Muscle of leg (tissue), 11 donors: Measurements from ENCODE around the gene OR52B2. TPM values are rescaled to one million over a fixed set of nuclear protein-coding genes. Genes with fewer than 3 reads are reported as not detected.
"Not testable (repeated sequence)": the region's sequence is repeated elsewhere in the genome, so short reads cannot be mapped to it uniquely, and the experiment has no call there.

Experiments
- DNase-seq: peaks from one replicate; pipeline ENCODE4 v3.0.0; 2013
- H3K27ac ChIP-seq: one replicate; pipeline ENCODE4 v1.5.1; 2013; ENCODE audit warnings: mild to moderate bottlenecking, low read length, control low read depth
- H3K27me3 ChIP-seq: one replicate; pipeline ENCODE4 v1.6.1; 2013; ENCODE audit warnings: low read length; ENCODE audit not compliant: control insufficient read depth, insufficient read depth
- H3K36me3 ChIP-seq: one replicate; pipeline ENCODE4 v1.6.1; 2013; ENCODE audit warnings: low read length; ENCODE audit not compliant: control insufficient read depth, insufficient read depth
- H3K4me1 ChIP-seq: one replicate; pipeline ENCODE4 v1.6.1; 2013; ENCODE audit warnings: low read length; ENCODE audit not compliant: control insufficient read depth, insufficient read depth
- H3K4me3 ChIP-seq: one replicate; pipeline ENCODE4 v1.5.1; 2013; ENCODE audit warnings: low read length, control low read depth
- H3K9me3 ChIP-seq: replicated peaks from 2 replicates; pipeline ENCODE4 v1.6.1; 2013; ENCODE audit warnings: low read depth, low read length; ENCODE audit not compliant: control insufficient read depth
- WGBS: methylation state at CpG from one replicate; pipeline ENCODE4 v1.1.5; 2013; ENCODE audit warnings: missing lambda C conversion rate; ENCODE audit not compliant: insufficient coverage; 5-methylcytosine and 5-hydroxymethylcytosine counted together
- polyA plus RNA-seq, 8 donors: library from polyadenylated mRNA; unstranded; fragments of 120-200 nt; gene quantifications; one replicate each; pipeline versions ENCODE4 v1.2.1 to v1.2.3, GENCODE V29; 2013; ENCODE audit warnings: inconsistent platforms in 1 of 8, low replicate concordance in 1 of 8; ENCODE audit not compliant: insufficient read length in 8 of 8, insufficient read depth in 1 of 8
- total RNA-seq: library from RNA; stranded (reverse); fragments of 120-200 nt; gene quantifications from one replicate; pipeline ENCODE4 v1.2.4, GENCODE V29; 2013

Gene OR52B2
- total and polyA plus RNA-seq, 9 donors = 0.09 TPM; not detected in 8

GRCh38 chr11:6156628-6157359, 13.3 kb downstream of the OR52B2 start:
- H3K4me3 ChIP-seq = no peak overlapping the region
- H3K36me3 ChIP-seq = no peaks in the 10 kb centered on the region
- DNase-seq = no peak
- no peaks in the 10 kb centered on the region for H3K4me1 ChIP-seq
- H3K27ac ChIP-seq = no peak overlapping the region
- H3K9me3 ChIP-seq = no peaks in the 10 kb centered on the region
- no peaks in the 10 kb centered on the region for H3K27me3 ChIP-seq
- no CpG with 5 or more reads among the region's 7 CpGs for WGBS

- no peaks in the 10 kb centered on the region for H3K9me3 ChIP-seq
- WGBS = 90% methylated on average over 2 of the region's 2 CpGs
- H3K27me3 ChIP-seq = no peaks in the 10 kb centered on the region
- no peak overlapping the region for H3K4me3 ChIP-seq
- H3K4me1 ChIP-seq = no peaks in the 10 kb centered on the region
- H3K36me3 ChIP-seq = no peaks in the 10 kb centered on the region
- no peak for DNase-seq
- no peak overlapping the region for H3K27ac ChIP-seq
Measured at GRCh38 chr11:6152126-6152525, 18.0 kb downstream of the OR52B2 start.

GRCh38 chr11:6151117-6151516, 19.0 kb downstream of the OR52B2 start:
- Histone ChIP-seq H3K36me3 (no peaks in the 10 kb centered on the region), H3K4me3 (no peak overlapping the region), H3K27ac (no peak overlapping the region), H3K27me3 (no peaks in the 10 kb centered on the region), H3K9me3 (no peaks in the 10 kb centered on the region), H3K4me1 (no peaks in the 10 kb centered on the region)
- WGBS = no CpG with 5 or more reads among the region's 1 CpG
- DNase-seq = no peak

- H3K4me1 ChIP-seq, H3K27ac ChIP-seq, DNase-seq, H3K4me3 ChIP-seq, H3K27me3 ChIP-seq, H3K36me3 ChIP-seq, H3K9me3 ChIP-seq: not testable (repeated sequence)
- 90% methylated on average over 3 of the region's 21 CpGs for WGBS
Measured at GRCh38 chr11:6143737-6144136, 26.4 kb downstream of the OR52B2 start.

GRCh38 chr11:6142936-6143335, 27.2 kb downstream of the OR52B2 start:
- Histone ChIP-seq H3K9me3 (no peaks in the 10 kb centered on the region), H3K27me3 (no peaks in the 10 kb centered on the region), H3K27ac (no peak overlapping the region), H3K4me1 (no peaks in the 10 kb centered on the region), H3K4me3 (no peak overlapping the region), H3K36me3 (no peaks in the 10 kb centered on the region)
- no peak for DNase-seq

GRCh38 chr11:6135936-6136335, 34.2 kb downstream of the OR52B2 start:
- H3K27ac ChIP-seq, H3K4me3 ChIP-seq, H3K4me1 ChIP-seq, H3K36me3 ChIP-seq, DNase-seq, H3K9me3 ChIP-seq, H3K27me3 ChIP-seq: not testable (repeated sequence)
- WGBS = no CpG with 5 or more reads among the region's 2 CpGs

GRCh38 chr11:6132431-6132830, 37.7 kb downstream of the OR52B2 start:
- Histone ChIP-seq H3K9me3 (no peaks in the 10 kb centered on the region), H3K4me3 (no peak overlapping the region), H3K27me3 (no peaks in the 10 kb centered on the region), H3K36me3 (no peaks in the 10 kb centered on the region), H3K4me1 (no peaks in the 10 kb centered on the region), H3K27ac (no peak overlapping the region)
- WGBS = no CpG with 5 or more reads among the region's 1 CpG
- no peak for DNase-seq

- peak; percentile 2 for DNase-seq
- H3K9me3 ChIP-seq = no peaks in the 10 kb centered on the region
- H3K36me3 ChIP-seq = no peaks in the 10 kb centered on the region
- no peak overlapping the region for H3K4me3 ChIP-seq
- no CpG with 5 or more reads among the region's 1 CpG for WGBS
- H3K27me3 ChIP-seq = no peaks in the 10 kb centered on the region
- H3K4me1 ChIP-seq = no peaks in the 10 kb centered on the region
- H3K27ac ChIP-seq = no peak overlapping the region
Measured at GRCh38 chr11:6129635-6130034, 40.5 kb downstream of the OR52B2 start.

- no CpG with 5 or more reads among the region's 1 CpG for WGBS
- no peak overlapping the region for H3K4me3 ChIP-seq
- H3K27me3 ChIP-seq = no peaks in the 10 kb centered on the region
- H3K36me3 ChIP-seq = no peaks in the 10 kb centered on the region
- no peaks in the 10 kb centered on the region for H3K4me1 ChIP-seq
- no peak overlapping the region for H3K27ac ChIP-seq
- no peaks in the 10 kb centered on the region for H3K9me3 ChIP-seq
- no peak for DNase-seq
Measured at GRCh38 chr11:6129011-6129410, 41.1 kb downstream of the OR52B2 start.

- Histone ChIP-seq H3K27me3 (no peaks in the 10 kb centered on the region), H3K4me1 (no peaks in the 10 kb centered on the region), H3K9me3 (no peaks in the 10 kb centered on the region), H3K36me3 (no peaks in the 10 kb centered on the region), H3K4me3 (no peak overlapping the region), H3K27ac (no peak overlapping the region)
- WGBS = 80% methylated on average over 1 of the region's 4 CpGs
- no peak for DNase-seq
Measured at GRCh38 chr11:6127881-6128280, 42.2 kb downstream of the OR52B2 start.

- Histone ChIP-seq H3K9me3 (no peaks in the 10 kb centered on the region), H3K27ac (no peak overlapping the region), H3K36me3 (no peaks in the 10 kb centered on the region), H3K4me3 (no peak overlapping the region), H3K4me1 (no peaks in the 10 kb centered on the region), H3K27me3 (no peaks in the 10 kb centered on the region)
- 66% methylated on average over 2 of the region's 3 CpGs for WGBS
- peak; percentile 1 for DNase-seq
Measured at GRCh38 chr11:6124245-6124644, 45.9 kb downstream of the OR52B2 start.
